Stimulated activated effector memory CD8-positive, alpha-beta T cell treated with anti-CD3 and anti-CD28 coated beads, Interleukin-12 subunit alpha, Interleukin-12 subunit beta, amount 100 ng/mL, for 72 hours (primary cell): ENCODE data around the gene TOM1L2.
A peak's percentile ranks its signal among the peaks of the same experiment; 100 is the strongest.

Experiments
- ATAC-seq: fragments of 150-1000 bp; cut with Tn5 transposase; 2 replicates; pipeline ENCODE4 v1.10.0; 2021
- DNase-seq, 2 donors: peaks; one replicate each; pipeline ENCODE4 v3.0.0; 2021 to 2022; ENCODE audit warnings: low spot score in 2 of 2
- H3K27ac Mint-ChIP-seq: one replicate; pipeline ENCODE4 v1.8.0; 2022; ENCODE audit warnings: mild to moderate bottlenecking, mixed read lengths
- H3K36me3 Mint-ChIP-seq: one replicate; pipeline ENCODE4 v1.8.0; 2022; ENCODE audit warnings: mild to moderate bottlenecking, mixed read lengths
- H3K4me1 Mint-ChIP-seq: one replicate; pipeline ENCODE4 v1.8.0; 2022; ENCODE audit warnings: mixed read lengths
- H3K4me3 Mint-ChIP-seq: one replicate; pipeline ENCODE4 v1.8.0; 2022; ENCODE audit warnings: mild to moderate bottlenecking, mixed read lengths
- H3K9me3 Mint-ChIP-seq: one replicate; pipeline ENCODE4 v1.8.0; 2022; ENCODE audit warnings: mixed read lengths

Gene TOM1L2

GRCh38 chr17:17972126-17972951 is at the start of gene TOM1L2, which contains the start of gene DRC3:
Gene TOM1L2 (minus strand): TSS chr17:17972400. CDS start chr17:17972313, 87 bp downstream.
Gene DRC3 (plus strand): TSS chr17:17972862. CDS start chr17:17977599, 4,737 bp downstream.
- Mint-ChIP-seq H3K36me3 (peaks cover 8% of the 10 kb centered on the region), H3K27ac (peak within 1 kb of the TSS; percentile 95), H3K4me1 (peaks cover 42% of the 10 kb centered on the region), H3K9me3 (no peaks in the 10 kb centered on the region), H3K4me3 (peak within 1 kb of the TSS; percentile 88)
- DNase-seq (peak; percentile 95 to 99), ATAC-seq (peak; percentile 95)

GRCh38 chr17:18021372-18021771 is 49.2 kb upstream of the TOM1L2 start:
- H3K4me1 Mint-ChIP-seq: peaks cover 18% of the 10 kb centered on the region
- DNase-seq (no peak), ATAC-seq (no peak)
- no peak overlapping the region for H3K4me3 Mint-ChIP-seq
- H3K27ac Mint-ChIP-seq: no peak overlapping the region
- H3K9me3 Mint-ChIP-seq: no peaks in the 10 kb centered on the region
- peaks cover 54% of the 10 kb centered on the region for H3K36me3 Mint-ChIP-seq

- Mint-ChIP-seq H3K4me3 (no peak overlapping the region), H3K9me3 (no peaks in the 10 kb centered on the region), H3K27ac (no peak overlapping the region), H3K36me3 (peaks cover 55% of the 10 kb centered on the region), H3K4me1 (peaks cover 14% of the 10 kb centered on the region)
- ATAC-seq (no peak), DNase-seq (no peak)
Observed at GRCh38 chr17:18020971-18021370, 48.8 kb upstream of the TOM1L2 start.

- no peak for DNase-seq
- peaks cover 46% of the 10 kb centered on the region for H3K36me3 Mint-ChIP-seq
- H3K27ac Mint-ChIP-seq: no peak overlapping the region
- no peaks in the 10 kb centered on the region for H3K9me3 Mint-ChIP-seq
- H3K4me1 Mint-ChIP-seq: peaks cover 2% of the 10 kb centered on the region
- ATAC-seq: no peak
- no peak overlapping the region for H3K4me3 Mint-ChIP-seq
Observed at GRCh38 chr17:18019838-18020154, 47.6 kb upstream of the TOM1L2 start.

- no peak for ATAC-seq
- Mint-ChIP-seq H3K4me1 (no peaks in the 10 kb centered on the region), H3K9me3 (no peaks in the 10 kb centered on the region), H3K4me3 (no peak overlapping the region), H3K36me3 (peaks cover 48% of the 10 kb centered on the region), H3K27ac (no peak overlapping the region)
- no peak for DNase-seq
Observed at GRCh38 chr17:18018411-18018921, 46.3 kb upstream of the TOM1L2 start.

GRCh38 chr17:18017958-18018357 is 45.8 kb upstream of the TOM1L2 start:
- H3K36me3 Mint-ChIP-seq: peaks cover 48% of the 10 kb centered on the region
- H3K4me1 Mint-ChIP-seq: no peaks in the 10 kb centered on the region
- DNase-seq (no peak), ATAC-seq (no peak)
- no peaks in the 10 kb centered on the region for H3K9me3 Mint-ChIP-seq
- H3K27ac Mint-ChIP-seq: no peak overlapping the region
- H3K4me3 Mint-ChIP-seq: no peak overlapping the region

GRCh38 chr17:18016426-18016825 is 44.2 kb upstream of the TOM1L2 start:
- DNase-seq (no peak), ATAC-seq (no peak)
- peaks cover 41% of the 10 kb centered on the region for H3K36me3 Mint-ChIP-seq
- H3K27ac Mint-ChIP-seq: no peak overlapping the region
- no peaks in the 10 kb centered on the region for H3K9me3 Mint-ChIP-seq
- no peaks in the 10 kb centered on the region for H3K4me1 Mint-ChIP-seq
- no peak overlapping the region for H3K4me3 Mint-ChIP-seq

GRCh38 chr17:18015593-18015992 is 43.4 kb upstream of the TOM1L2 start:
- no peak for DNase-seq
- Mint-ChIP-seq H3K4me3 (no peak overlapping the region), H3K4me1 (no peaks in the 10 kb centered on the region), H3K36me3 (peaks cover 33% of the 10 kb centered on the region), H3K9me3 (no peaks in the 10 kb centered on the region), H3K27ac (no peak overlapping the region)
- ATAC-seq: no peak

- Mint-ChIP-seq H3K36me3 (peaks cover 29% of the 10 kb centered on the region), H3K4me1 (no peaks in the 10 kb centered on the region), H3K9me3 (no peaks in the 10 kb centered on the region), H3K27ac (no peak overlapping the region), H3K4me3 (no peak overlapping the region)
- DNase-seq (no peak), ATAC-seq (no peak)
Observed at GRCh38 chr17:18014006-18014405, 41.8 kb upstream of the TOM1L2 start.

GRCh38 chr17:18011286-18011685 is 39.1 kb upstream of the TOM1L2 start:
- no peaks in the 10 kb centered on the region for H3K9me3 Mint-ChIP-seq
- peaks cover 33% of the 10 kb centered on the region for H3K36me3 Mint-ChIP-seq
- no peaks in the 10 kb centered on the region for H3K4me1 Mint-ChIP-seq
- ATAC-seq: no peak
- no peak overlapping the region for H3K4me3 Mint-ChIP-seq
- no peak overlapping the region for H3K27ac Mint-ChIP-seq
- DNase-seq: no peak

- peaks cover 7% of the 10 kb centered on the region for H3K4me1 Mint-ChIP-seq
- H3K36me3 Mint-ChIP-seq: peaks cover 27% of the 10 kb centered on the region
- ATAC-seq: no peak
- H3K4me3 Mint-ChIP-seq: no peak overlapping the region
- no peaks in the 10 kb centered on the region for H3K9me3 Mint-ChIP-seq
- DNase-seq: no peak
- no peak overlapping the region for H3K27ac Mint-ChIP-seq
Observed at GRCh38 chr17:18009609-18010420, 37.6 kb upstream of the TOM1L2 start.

- Mint-ChIP-seq H3K27ac (no peak overlapping the region), H3K4me1 (peaks cover 7% of the 10 kb centered on the region), H3K4me3 (no peak overlapping the region), H3K9me3 (no peaks in the 10 kb centered on the region), H3K36me3 (peaks cover 17% of the 10 kb centered on the region)
- no peak for DNase-seq
- peak; percentile 19 for ATAC-seq
Observed at GRCh38 chr17:18008496-18009268, 36.5 kb upstream of the TOM1L2 start.

GRCh38 chr17:18006495-18007239 is 34.5 kb upstream of the TOM1L2 start:
- Mint-ChIP-seq H3K36me3 (peaks cover 13% of the 10 kb centered on the region), H3K4me1 (peaks cover 7% of the 10 kb centered on the region), H3K27ac (no peak overlapping the region), H3K4me3 (no peak overlapping the region), H3K9me3 (no peaks in the 10 kb centered on the region)
- no peak for ATAC-seq
- DNase-seq: no peak

GRCh38 chr17:18005496-18005895 is 33.3 kb upstream of the TOM1L2 start:
- Mint-ChIP-seq H3K27ac (no peak overlapping the region), H3K4me3 (no peak overlapping the region), H3K4me1 (peaks cover 7% of the 10 kb centered on the region), H3K9me3 (no peaks in the 10 kb centered on the region), H3K36me3 (peaks cover 13% of the 10 kb centered on the region)
- ATAC-seq (peak; percentile 28), DNase-seq (no peak)
